Measurements from ENCODE around the gene FRY.
A peak's percentile ranks its signal among the peaks of the same experiment; 100 is the strongest.

Gene FRY

GRCh38 chr13:32257649-32258048 lies 226.1 kb downstream of the FRY start:
- no peak for DNase-seq (ENCODE audit: low read depth in 2 of 2)

- no peak for DNase-seq (ENCODE audit: low read depth in 2 of 2)
Measured at GRCh38 chr13:32259116-32259515, 227.5 kb downstream of the FRY start.

GRCh38 chr13:32261567-32261966 lies 230.0 kb downstream of the FRY start:
- DNase-seq (ENCODE audit: low read depth in 2 of 2) = peak; percentile 46

- no peak for DNase-seq (ENCODE audit: low read depth in 2 of 2)
Measured at GRCh38 chr13:32262165-32262564, 230.6 kb downstream of the FRY start.

- no peak for DNase-seq (ENCODE audit: low read depth in 2 of 2)
Measured at GRCh38 chr13:32262619-32263018, 231.0 kb downstream of the FRY start.

- no peak for DNase-seq (ENCODE audit: low read depth in 2 of 2)
Measured at GRCh38 chr13:32264407-32264806, 232.8 kb downstream of the FRY start.

GRCh38 chr13:32265726-32266125 lies 234.2 kb downstream of the FRY start:
- DNase-seq (ENCODE audit: low read depth in 2 of 2) = no peak

- no peak for DNase-seq (ENCODE audit: low read depth in 2 of 2)
Measured at GRCh38 chr13:32266130-32266529, 234.6 kb downstream of the FRY start.

GRCh38 chr13:32267836-32268439 lies 236.4 kb downstream of the FRY start:
- DNase-seq (ENCODE audit: low read depth in 2 of 2) = no peak

GRCh38 chr13:32272021-32272683 lies 240.6 kb downstream of the FRY start:
- DNase-seq (ENCODE audit: low read depth in 2 of 2) = no peak

GRCh38 chr13:32277839-32278238 lies 246.3 kb downstream of the FRY start:
- no peak for DNase-seq (ENCODE audit: low read depth in 2 of 2)

- DNase-seq (ENCODE audit: low read depth in 2 of 2) = no peak
Measured at GRCh38 chr13:32278426-32278825, 246.9 kb downstream of the FRY start.

- no peak for DNase-seq (ENCODE audit: low read depth in 2 of 2)
Measured at GRCh38 chr13:32281096-32281495, 249.5 kb downstream of the FRY start.

- DNase-seq (ENCODE audit: low read depth in 2 of 2) = no peak
Measured at GRCh38 chr13:32282096-32282711, 250.6 kb downstream of the FRY start.

- DNase-seq (ENCODE audit: low read depth in 2 of 2) = no peak
Measured at GRCh38 chr13:32284927-32285632, 253.5 kb downstream of the FRY start.

- no peak for DNase-seq (ENCODE audit: low read depth in 2 of 2)
Measured at GRCh38 chr13:32285633-32285965, 254.0 kb downstream of the FRY start.

GRCh38 chr13:32297206-32297605 lies 265.6 kb downstream of the FRY start:
- DNase-seq (ENCODE audit: low read depth in 2 of 2) = no peak

- DNase-seq (ENCODE audit: low read depth in 2 of 2) = no peak
Measured at GRCh38 chr13:32298695-32299094, 267.1 kb downstream of the FRY start.

GRCh38 chr13:32299893-32300292 lies 268.3 kb downstream of the FRY start:
- DNase-seq (ENCODE audit: low read depth in 2 of 2) = no peak

- DNase-seq (ENCODE audit: low read depth in 2 of 2) = no peak
Measured at GRCh38 chr13:32300406-32300805, 268.8 kb downstream of the FRY start.

- no peak for DNase-seq (ENCODE audit: low read depth in 2 of 2)
Measured at GRCh38 chr13:32300920-32301319, 269.3 kb downstream of the FRY start.

- no peak for DNase-seq (ENCODE audit: low read depth in 2 of 2)
Measured at GRCh38 chr13:32302461-32302860, 270.9 kb downstream of the FRY start.

GRCh38 chr13:32305646-32306045 lies 274.1 kb downstream of the FRY start:
- no peak for DNase-seq (ENCODE audit: low read depth in 2 of 2)

Data from fibroblast of skin of left biceps (primary cell).